Measurements from ENCODE around the gene MORC3. TPM values are rescaled to one million over a fixed set of nuclear protein-coding genes. Genes with fewer than 3 reads are reported as not detected.

The MORC3 gene
- total and polyA plus RNA-seq, 9 of the 15 experiments (the other 6 are each of a cell fraction or from before 2014, with no cell fraction given), result 12.7 to 53.7 (median 36.0) TPM

DNA sequence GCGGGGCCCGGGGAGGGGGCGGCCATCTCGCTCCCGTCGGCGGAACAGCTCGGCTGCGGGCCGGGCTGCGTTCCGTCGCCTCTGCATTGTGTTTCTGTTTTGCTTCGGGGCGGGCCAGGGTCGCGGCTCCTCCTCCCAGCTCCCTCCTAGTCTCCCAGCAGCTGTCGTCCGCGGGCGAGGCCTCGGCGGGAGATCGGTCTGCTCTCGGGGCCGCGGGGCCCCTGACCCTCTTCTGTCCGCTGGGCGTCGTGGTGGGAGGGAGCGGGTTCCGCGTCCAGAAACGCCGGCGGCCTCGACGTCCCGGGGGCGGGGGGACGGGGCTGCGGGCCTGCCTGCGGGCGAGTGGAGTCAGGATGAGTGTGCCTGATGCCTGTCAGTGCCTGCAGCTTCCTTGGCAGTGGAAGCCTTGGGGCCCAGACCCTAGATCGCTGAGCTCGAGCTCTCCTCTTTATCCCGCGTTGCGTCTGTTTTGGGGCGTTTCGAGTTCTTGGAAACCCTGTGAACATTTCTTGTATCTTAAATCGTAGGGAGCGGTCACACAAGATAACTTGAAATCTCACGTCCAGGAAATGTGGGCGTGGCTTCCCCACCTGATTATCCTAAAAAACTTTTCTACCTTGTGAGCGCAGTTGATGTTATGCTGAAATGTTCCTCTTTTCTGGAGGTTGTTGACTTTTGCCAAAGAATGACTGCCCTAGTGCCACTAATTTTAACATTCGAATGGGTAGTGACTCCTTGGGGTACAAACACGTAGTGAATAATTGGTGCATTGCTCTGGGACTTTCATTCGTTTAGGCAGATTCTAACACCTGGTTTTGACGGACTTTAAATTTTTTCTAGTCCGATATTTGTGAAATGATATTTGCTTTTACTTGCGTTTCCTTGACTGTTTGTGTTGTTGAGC, 676 bp downstream of the MORC3 start (continued):
- TF ChIP-seq, protein P1, sequence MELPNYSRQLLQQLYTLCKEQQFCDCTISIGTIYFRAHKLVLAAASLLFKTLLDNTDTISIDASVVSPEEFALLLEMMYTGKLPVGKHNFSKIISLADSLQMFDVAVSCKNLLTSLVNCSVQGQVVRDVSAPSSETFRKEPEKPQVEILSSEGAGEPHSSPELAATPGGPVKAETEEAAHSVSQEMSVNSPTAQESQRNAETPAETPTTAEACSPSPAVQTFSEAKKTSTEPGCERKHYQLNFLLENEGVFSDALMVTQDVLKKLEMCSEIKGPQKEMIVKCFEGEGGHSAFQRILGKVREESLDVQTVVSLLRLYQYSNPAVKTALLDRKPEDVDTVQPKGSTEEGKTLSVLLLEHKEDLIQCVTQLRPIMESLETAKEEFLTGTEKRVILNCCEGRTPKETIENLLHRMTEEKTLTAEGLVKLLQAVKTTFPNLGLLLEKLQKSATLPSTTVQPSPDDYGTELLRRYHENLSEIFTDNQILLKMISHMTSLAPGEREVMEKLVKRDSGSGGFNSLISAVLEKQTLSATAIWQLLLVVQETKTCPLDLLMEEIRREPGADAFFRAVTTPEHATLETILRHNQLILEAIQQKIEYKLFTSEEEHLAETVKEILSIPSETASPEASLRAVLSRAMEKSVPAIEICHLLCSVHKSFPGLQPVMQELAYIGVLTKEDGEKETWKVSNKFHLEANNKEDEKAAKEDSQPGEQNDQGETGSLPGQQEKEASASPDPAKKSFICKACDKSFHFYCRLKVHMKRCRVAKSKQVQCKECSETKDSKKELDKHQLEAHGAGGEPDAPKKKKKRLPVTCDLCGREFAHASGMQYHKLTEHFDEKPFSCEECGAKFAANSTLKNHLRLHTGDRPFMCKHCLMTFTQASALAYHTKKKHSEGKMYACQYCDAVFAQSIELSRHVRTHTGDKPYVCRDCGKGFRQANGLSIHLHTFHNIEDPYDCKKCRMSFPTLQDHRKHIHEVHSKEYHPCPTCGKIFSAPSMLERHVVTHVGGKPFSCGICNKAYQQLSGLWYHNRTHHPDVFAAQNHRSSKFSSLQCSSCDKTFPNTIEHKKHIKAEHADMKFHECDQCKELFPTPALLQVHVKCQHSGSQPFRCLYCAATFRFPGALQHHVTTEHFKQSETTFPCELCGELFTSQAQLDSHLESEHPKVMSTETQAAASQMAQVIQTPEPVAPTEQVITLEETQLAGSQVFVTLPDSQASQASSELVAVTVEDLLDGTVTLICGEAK (IDR thresholded peaks at IDR 0.05), result no peak
- TF ChIP-seq, protein P1 (CRISPR knock-in tag; IDR thresholded peaks at IDR 0.05), result no peak
- TF ChIP-seq ZNF311 (CRISPR knock-in tag; IDR thresholded peaks at IDR 0.05) (no peak; the same call in 1 of the 2 replicates), ASH1L (IDR thresholded peaks at IDR 0.05; ENCODE audit: borderline replicate concordance, low read depth, partially characterized antibody) (no peak), NR2C2 (CRISPR knock-in tag; IDR thresholded peaks at IDR 0.05) (peak; percentile 18; the same call in 1 of the 2 replicates), NR2C2 (tag; IDR thresholded peaks at IDR 0.05) (no peak; the same call in none of the 2 replicates), CGGBP1 (CRISPR knock-in tag; IDR thresholded peaks at IDR 0.05) (peak; percentile 44), HMG20B (CRISPR knock-in tag; IDR thresholded peaks at IDR 0.05) (no peak)
- TF ChIP-seq, protein P2, sequence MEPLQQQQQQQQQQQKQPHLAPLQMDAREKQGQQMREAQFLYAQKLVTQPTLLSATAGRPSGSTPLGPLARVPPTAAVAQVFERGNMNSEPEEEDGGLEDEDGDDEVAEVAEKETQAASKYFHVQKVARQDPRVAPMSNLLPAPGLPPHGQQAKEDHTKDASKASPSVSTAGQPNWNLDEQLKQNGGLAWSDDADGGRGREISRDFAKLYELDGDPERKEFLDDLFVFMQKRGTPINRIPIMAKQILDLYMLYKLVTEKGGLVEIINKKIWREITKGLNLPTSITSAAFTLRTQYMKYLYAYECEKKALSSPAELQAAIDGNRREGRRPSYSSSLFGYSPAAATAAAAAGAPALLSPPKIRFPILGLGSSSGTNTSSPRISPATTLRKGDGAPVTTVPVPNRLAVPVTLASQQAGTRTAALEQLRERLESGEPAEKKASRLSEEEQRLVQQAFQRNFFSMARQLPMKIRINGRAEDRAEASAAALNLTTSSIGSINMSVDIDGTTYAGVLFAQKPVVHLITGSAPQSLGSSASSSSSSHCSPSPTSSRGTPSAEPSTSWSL (CRISPR knock-in tag; IDR thresholded peaks at IDR 0.05; ENCODE audit: borderline replicate concordance), result no peak
- TF ChIP-seq, protein P3, sequence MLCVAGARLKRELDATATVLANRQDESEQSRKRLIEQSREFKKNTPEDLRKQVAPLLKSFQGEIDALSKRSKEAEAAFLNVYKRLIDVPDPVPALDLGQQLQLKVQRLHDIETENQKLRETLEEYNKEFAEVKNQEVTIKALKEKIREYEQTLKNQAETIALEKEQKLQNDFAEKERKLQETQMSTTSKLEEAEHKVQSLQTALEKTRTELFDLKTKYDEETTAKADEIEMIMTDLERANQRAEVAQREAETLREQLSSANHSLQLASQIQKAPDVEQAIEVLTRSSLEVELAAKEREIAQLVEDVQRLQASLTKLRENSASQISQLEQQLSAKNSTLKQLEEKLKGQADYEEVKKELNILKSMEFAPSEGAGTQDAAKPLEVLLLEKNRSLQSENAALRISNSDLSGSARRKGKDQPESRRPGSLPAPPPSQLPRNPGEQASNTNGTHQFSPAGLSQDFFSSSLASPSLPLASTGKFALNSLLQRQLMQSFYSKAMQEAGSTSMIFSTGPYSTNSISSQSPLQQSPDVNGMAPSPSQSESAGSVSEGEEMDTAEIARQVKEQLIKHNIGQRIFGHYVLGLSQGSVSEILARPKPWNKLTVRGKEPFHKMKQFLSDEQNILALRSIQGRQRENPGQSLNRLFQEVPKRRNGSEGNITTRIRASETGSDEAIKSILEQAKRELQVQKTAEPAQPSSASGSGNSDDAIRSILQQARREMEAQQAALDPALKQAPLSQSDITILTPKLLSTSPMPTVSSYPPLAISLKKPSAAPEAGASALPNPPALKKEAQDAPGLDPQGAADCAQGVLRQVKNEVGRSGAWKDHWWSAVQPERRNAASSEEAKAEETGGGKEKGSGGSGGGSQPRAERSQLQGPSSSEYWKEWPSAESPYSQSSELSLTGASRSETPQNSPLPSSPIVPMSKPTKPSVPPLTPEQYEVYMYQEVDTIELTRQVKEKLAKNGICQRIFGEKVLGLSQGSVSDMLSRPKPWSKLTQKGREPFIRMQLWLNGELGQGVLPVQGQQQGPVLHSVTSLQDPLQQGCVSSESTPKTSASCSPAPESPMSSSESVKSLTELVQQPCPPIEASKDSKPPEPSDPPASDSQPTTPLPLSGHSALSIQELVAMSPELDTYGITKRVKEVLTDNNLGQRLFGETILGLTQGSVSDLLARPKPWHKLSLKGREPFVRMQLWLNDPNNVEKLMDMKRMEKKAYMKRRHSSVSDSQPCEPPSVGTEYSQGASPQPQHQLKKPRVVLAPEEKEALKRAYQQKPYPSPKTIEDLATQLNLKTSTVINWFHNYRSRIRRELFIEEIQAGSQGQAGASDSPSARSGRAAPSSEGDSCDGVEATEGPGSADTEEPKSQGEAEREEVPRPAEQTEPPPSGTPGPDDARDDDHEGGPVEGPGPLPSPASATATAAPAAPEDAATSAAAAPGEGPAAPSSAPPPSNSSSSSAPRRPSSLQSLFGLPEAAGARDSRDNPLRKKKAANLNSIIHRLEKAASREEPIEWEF (CRISPR knock-in tag; IDR thresholded peaks at IDR 0.05), result no peak
